Astrocyte (in vitro differentiated cells and primary cell): ENCODE data around the gene DIP2C. TPM values are rescaled to one million over a fixed set of nuclear protein-coding genes. Genes with fewer than 3 reads are reported as not detected.
"Not testable (repeated sequence)": the region's sequence is repeated elsewhere in the genome, so short reads cannot be mapped to it uniquely, and the experiment has no call there.

ENCODE experiments used
- DNase-seq: peaks from one replicate; pipeline ENCODE4 v3.0.0-alpha.2; 2010; ENCODE audit warnings: low read depth
- FAIRE-seq: peaks from 2 replicates; lab custom pipeline; 2011; peaks lifted over from hg19 to GRCh38; lab: Jason Lieb, UNC
- H2AFZ ChIP-seq: 2 replicates; pipeline ENCODE4 v1.6.0; 2012; ENCODE audit warnings: low read depth, low read length, inconsistent platforms
- H3K27ac ChIP-seq: 2 replicates; pipeline ENCODE4 v1.5.1; 2011; ENCODE audit warnings: low read depth, low read length, inconsistent platforms
- H3K27me3 ChIP-seq: 2 replicates; pipeline ENCODE4 v1.6.0; 2011; ENCODE audit warnings: low read length, inconsistent platforms; ENCODE audit not compliant: insufficient read depth
- H3K36me3 ChIP-seq: 2 replicates; pipeline ENCODE4 v1.5.1; 2011; ENCODE audit warnings: low read length, inconsistent platforms; ENCODE audit not compliant: insufficient read depth
- H3K4me1 ChIP-seq: 2 replicates; pipeline ENCODE4 v1.5.1; 2011; ENCODE audit warnings: low read length, inconsistent platforms; ENCODE audit not compliant: insufficient read depth
- H3K4me2 ChIP-seq: 2 replicates; pipeline ENCODE4 v1.6.0; 2012; ENCODE audit warnings: low read length, inconsistent platforms
- H3K4me3 ChIP-seq: 2 replicates; pipeline ENCODE4 v1.5.1; 2011; ENCODE audit warnings: low read depth, mild to moderate bottlenecking, low read length, inconsistent platforms; ENCODE audit not compliant: insufficient read depth
- H3K79me2 ChIP-seq: 2 replicates; pipeline ENCODE4 v1.6.0; 2012; ENCODE audit warnings: mild to moderate bottlenecking, low read length, inconsistent platforms; ENCODE audit not compliant: insufficient read depth
- H3K9ac ChIP-seq: 2 replicates; pipeline ENCODE4 v1.6.0; 2012; ENCODE audit warnings: mild to moderate bottlenecking, low read length, inconsistent platforms
- H3K9me3 ChIP-seq: 2 replicates; pipeline ENCODE4 v1.5.1; 2012; ENCODE audit warnings: low read depth, mild to moderate bottlenecking, low read length, inconsistent platforms; ENCODE audit not compliant: insufficient read depth
- H4K20me1 ChIP-seq: 2 replicates; pipeline ENCODE4 v1.6.0; 2012; ENCODE audit warnings: low read length, inconsistent platforms; ENCODE audit not compliant: insufficient read depth
- H3K27ac Mint-ChIP-seq: one replicate; pipeline ENCODE4 v1.8.0; 2021; ENCODE audit warnings: mild to moderate bottlenecking, mixed read lengths; ENCODE audit not compliant: unreplicated experiment
- H3K27me3 Mint-ChIP-seq: one replicate; pipeline ENCODE4 v1.8.0; 2021; ENCODE audit warnings: low read depth, mixed read lengths; ENCODE audit not compliant: unreplicated experiment
- H3K36me3 Mint-ChIP-seq: one replicate; pipeline ENCODE4 v1.8.0; 2021; ENCODE audit warnings: low read depth, mixed read lengths; ENCODE audit not compliant: unreplicated experiment
- H3K4me1 Mint-ChIP-seq: one replicate; pipeline ENCODE4 v1.8.0; 2021; ENCODE audit warnings: low read depth, mixed read lengths; ENCODE audit not compliant: unreplicated experiment
- H3K4me3 Mint-ChIP-seq: one replicate; pipeline ENCODE4 v1.8.0; 2021; ENCODE audit warnings: mild to moderate bottlenecking, moderate library complexity, mixed read lengths; ENCODE audit not compliant: unreplicated experiment
- H3K9me3 Mint-ChIP-seq: one replicate; pipeline ENCODE4 v1.8.0; 2021; ENCODE audit warnings: mild to moderate bottlenecking, mixed read lengths; ENCODE audit not compliant: unreplicated experiment
- CTCF ChIP-seq: IDR thresholded peaks from 2 replicates; pipeline ENCODE4 v1.5.1; 2011; ENCODE audit warnings: low read depth, mild to moderate bottlenecking, inconsistent platforms, low read length, moderate library complexity; ENCODE audit not compliant: insufficient read depth
- EZH2 ChIP-seq: IDR thresholded peaks from 2 replicates; pipeline ENCODE4 v1.6.1; 2012; ENCODE audit warnings: mild to moderate bottlenecking, low read length, inconsistent platforms; ENCODE audit not compliant: insufficient read depth
- total RNA-seq: library from RNA; stranded (reverse); gene quantifications from 2 replicates; pipeline ENCODE4 v1.2.1, GENCODE V29; 2021

Gene DIP2C
- total RNA-seq, 1 donor from 2014 or later: 27.3 TPM

GRCh38 chr10:649798-650440 is 39.5 kb downstream of the DIP2C start:
- Histone ChIP-seq H3K36me3 (no peaks in the 10 kb centered on the region), H3K9ac (no peak overlapping the region), H4K20me1 (peaks cover 96% of the 10 kb centered on the region), H3K4me3 (no peak overlapping the region), H3K9me3 (peaks cover 2% of the 10 kb centered on the region), H3K27me3 (no peaks in the 10 kb centered on the region), H3K4me1 (peaks cover 24% of the 10 kb centered on the region), H3K4me2 (no peak overlapping the region), H3K79me2 (peaks cover 99% of the 10 kb centered on the region), H3K27ac (no peak overlapping the region), H2AFZ (no peak overlapping the region)
- no peak for TF ChIP-seq EZH2
- no peak for TF ChIP-seq CTCF
- peaks cover 7% of the 10 kb centered on the region for H3K36me3 Mint-ChIP-seq
- no peaks in the 10 kb centered on the region for H3K27me3 Mint-ChIP-seq
- FAIRE-seq (no peak), DNase-seq (no peak)
- H3K4me1 Mint-ChIP-seq: peaks cover 16% of the 10 kb centered on the region
- H3K9me3 Mint-ChIP-seq: no peaks in the 10 kb centered on the region
- H3K4me3 Mint-ChIP-seq: no peak overlapping the region
- peak overlapping the region; percentile 11 for H3K27ac Mint-ChIP-seq

- TF ChIP-seq CTCF: no peak
- TF ChIP-seq EZH2: no peak
- Histone ChIP-seq H3K9me3 (peaks cover 2% of the 10 kb centered on the region), H3K27ac (no peak overlapping the region), H3K4me1 (peaks cover 23% of the 10 kb centered on the region), H2AFZ (no peak overlapping the region), H3K27me3 (no peaks in the 10 kb centered on the region), H3K9ac (no peak overlapping the region), H3K4me3 (no peak overlapping the region), H3K4me2 (no peak overlapping the region), H4K20me1 (peaks cover 96% of the 10 kb centered on the region), H3K79me2 (peaks cover 99% of the 10 kb centered on the region), H3K36me3 (no peaks in the 10 kb centered on the region)
- no peaks in the 10 kb centered on the region for H3K27me3 Mint-ChIP-seq
- no peak for FAIRE-seq
- DNase-seq: no peak
- H3K4me3 Mint-ChIP-seq: no peak overlapping the region
- H3K9me3 Mint-ChIP-seq: peaks cover 3% of the 10 kb centered on the region
- H3K4me1 Mint-ChIP-seq: peaks cover 16% of the 10 kb centered on the region
- no peak overlapping the region for H3K27ac Mint-ChIP-seq
- peaks cover 11% of the 10 kb centered on the region for H3K36me3 Mint-ChIP-seq
Measured at GRCh38 chr10:649445-649797, 40.0 kb downstream of the DIP2C start.

GRCh38 chr10:647019-647418 is 42.4 kb downstream of the DIP2C start:
- FAIRE-seq, H2AFZ ChIP-seq, H3K4me3 Mint-ChIP-seq, H3K27me3 Mint-ChIP-seq, H3K36me3 ChIP-seq, H3K9me3 ChIP-seq, H3K27me3 ChIP-seq, H3K4me2 ChIP-seq, DNase-seq, H3K9ac ChIP-seq, H3K27ac Mint-ChIP-seq, H3K27ac ChIP-seq, H3K9me3 Mint-ChIP-seq, H3K4me3 ChIP-seq, H3K36me3 Mint-ChIP-seq: not testable (repeated sequence)
- peaks cover 19% of the 10 kb centered on the region for H3K4me1 Mint-ChIP-seq
- Histone ChIP-seq H4K20me1 (peaks cover 90% of the 10 kb centered on the region), H3K4me1 (peaks cover 13% of the 10 kb centered on the region), H3K79me2 (peaks cover 98% of the 10 kb centered on the region)
